ENCODE measurements around the gene TBC1D20.
A peak's percentile ranks its signal among the peaks of the same experiment; 100 is the strongest.

The TBC1D20 gene

GRCh38 chr20:472137-472846, 10.0 kb upstream of the TBC1D20 start:
- Histone ChIP-seq H4K5ac (ENCODE audit: low read length) (no peak overlapping the region), H3K9ac (ENCODE audit: low read length) (no peak overlapping the region), H3K23ac (ENCODE audit: low read length) (no peak overlapping the region), H2BK5ac (ENCODE audit: low read length) (no peak overlapping the region), H3K79me2 (ENCODE audit: control insufficient read depth, insufficient read depth, low read length) (no peaks in the 10 kb centered on the region), H3K4me1 (ENCODE audit: control insufficient read depth, low read depth, low read length) (no peaks in the 10 kb centered on the region), H3K4ac (ENCODE audit: low read depth, low read length) (no peak overlapping the region), H3K18ac (ENCODE audit: low read length) (no peak overlapping the region), H3K79me1 (ENCODE audit: low read length) (no peaks in the 10 kb centered on the region), H3K27ac (ENCODE audit: low read depth, low read length) (no peak overlapping the region), H4K8ac (ENCODE audit: low read depth, low read length) (no peak overlapping the region), H3K27me3 (ENCODE audit: insufficient read depth, low read length, poor library complexity) (no peaks in the 10 kb centered on the region), H3K4me3 (ENCODE audit: low read length) (no peak overlapping the region), H2BK120ac (ENCODE audit: low read depth, low read length) (no peak overlapping the region), H2BK15ac (replicated peaks; ENCODE audit: low read depth) (no peak overlapping the region), H3K4me2 (ENCODE audit: low read length) (no peak overlapping the region), H3K56ac (ENCODE audit: low read length) (no peak overlapping the region), H2AK5ac (ENCODE audit: low read length) (no peak overlapping the region), H3K36me3 (ENCODE audit: control insufficient read depth, insufficient read depth, low read length) (peaks cover 3% of the 10 kb centered on the region)
- peak; percentile 63 for DNase-seq
- no CpG with 5 or more reads among the region's 9 CpGs for WGBS (ENCODE audit: extremely low coverage, insufficient coverage, low lambda C conversion rate)

GRCh38 chr20:469746-470490, 7.6 kb upstream of the TBC1D20 start:
- no peaks in the 10 kb centered on the region for H3K4me1 ChIP-seq (ENCODE audit: control insufficient read depth, low read depth, low read length)
- no peak overlapping the region for H3K9ac ChIP-seq (ENCODE audit: low read length)
- H4K8ac ChIP-seq (ENCODE audit: low read depth, low read length): no peak overlapping the region
- WGBS (ENCODE audit: extremely low coverage, insufficient coverage, low lambda C conversion rate): no CpG with 5 or more reads among the region's 8 CpGs
- H3K36me3 ChIP-seq (ENCODE audit: control insufficient read depth, insufficient read depth, low read length): peaks cover 3% of the 10 kb centered on the region
- H3K56ac ChIP-seq (ENCODE audit: low read length): no peak overlapping the region
- no peak overlapping the region for H2AK5ac ChIP-seq (ENCODE audit: low read length)
- no peak overlapping the region for H3K27ac ChIP-seq (ENCODE audit: low read depth, low read length)
- no peak for DNase-seq
- H3K4ac ChIP-seq (ENCODE audit: low read depth, low read length): no peak overlapping the region
- no peaks in the 10 kb centered on the region for H3K27me3 ChIP-seq (ENCODE audit: insufficient read depth, low read length, poor library complexity)
- H4K5ac ChIP-seq (ENCODE audit: low read length): no peak overlapping the region
- H3K18ac ChIP-seq (ENCODE audit: low read length): no peak overlapping the region
- no peaks in the 10 kb centered on the region for H3K79me1 ChIP-seq (ENCODE audit: low read length)
- H3K23ac ChIP-seq (ENCODE audit: low read length): no peak overlapping the region
- H2BK120ac ChIP-seq (ENCODE audit: low read depth, low read length): no peak overlapping the region
- no peak overlapping the region for H3K4me3 ChIP-seq (ENCODE audit: low read length)
- H3K79me2 ChIP-seq (ENCODE audit: control insufficient read depth, insufficient read depth, low read length): no peaks in the 10 kb centered on the region
- no peak overlapping the region for H2BK5ac ChIP-seq (ENCODE audit: low read length)
- no peak overlapping the region for H2BK15ac ChIP-seq (replicated peaks; ENCODE audit: low read depth)
- no peak overlapping the region for H3K4me2 ChIP-seq (ENCODE audit: low read length)

GRCh38 chr20:467755-468154, 5.4 kb upstream of the TBC1D20 start:
- Histone ChIP-seq H3K4me2 (ENCODE audit: low read length) (no peak overlapping the region), H3K9ac (ENCODE audit: low read length) (no peak overlapping the region), H2BK15ac (replicated peaks; ENCODE audit: low read depth) (no peak overlapping the region), H4K5ac (ENCODE audit: low read length) (no peak overlapping the region), H3K79me2 (ENCODE audit: control insufficient read depth, insufficient read depth, low read length) (no peaks in the 10 kb centered on the region), H3K27ac (ENCODE audit: low read depth, low read length) (no peak overlapping the region), H3K18ac (ENCODE audit: low read length) (no peak overlapping the region), H2BK120ac (ENCODE audit: low read depth, low read length) (no peak overlapping the region), H4K8ac (ENCODE audit: low read depth, low read length) (no peak overlapping the region), H3K27me3 (ENCODE audit: insufficient read depth, low read length, poor library complexity) (no peaks in the 10 kb centered on the region), H3K4me3 (ENCODE audit: low read length) (no peak overlapping the region), H3K23ac (ENCODE audit: low read length) (no peak overlapping the region), H2AK5ac (ENCODE audit: low read length) (no peak overlapping the region), H3K4ac (ENCODE audit: low read depth, low read length) (no peak overlapping the region), H2BK5ac (ENCODE audit: low read length) (no peak overlapping the region), H3K79me1 (ENCODE audit: low read length) (no peaks in the 10 kb centered on the region), H3K36me3 (ENCODE audit: control insufficient read depth, insufficient read depth, low read length) (no peaks in the 10 kb centered on the region), H3K4me1 (ENCODE audit: control insufficient read depth, low read depth, low read length) (peaks cover 2% of the 10 kb centered on the region), H3K56ac (ENCODE audit: low read length) (no peak overlapping the region)
- no CpG with 5 or more reads among the region's 7 CpGs for WGBS (ENCODE audit: extremely low coverage, insufficient coverage, low lambda C conversion rate)
- no peak for DNase-seq

- H3K4me3 ChIP-seq (ENCODE audit: low read length): peak overlapping the region; percentile 70
- peak overlapping the region; percentile 77 for H3K9ac ChIP-seq (ENCODE audit: low read length)
- peak; percentile 60 for DNase-seq
- peaks cover 2% of the 10 kb centered on the region for H3K4me1 ChIP-seq (ENCODE audit: control insufficient read depth, low read depth, low read length)
- H3K36me3 ChIP-seq (ENCODE audit: control insufficient read depth, insufficient read depth, low read length): no peaks in the 10 kb centered on the region
- H3K18ac ChIP-seq (ENCODE audit: low read length): peak overlapping the region; percentile 99
- WGBS (ENCODE audit: extremely low coverage, insufficient coverage, low lambda C conversion rate): no CpG with 5 or more reads among the region's 60 CpGs
- H3K27ac ChIP-seq (ENCODE audit: low read depth, low read length): peak overlapping the region; percentile 80
- H2BK5ac ChIP-seq (ENCODE audit: low read length): no peak overlapping the region
- H3K79me2 ChIP-seq (ENCODE audit: control insufficient read depth, insufficient read depth, low read length): peaks cover 17% of the 10 kb centered on the region
- H3K27me3 ChIP-seq (ENCODE audit: insufficient read depth, low read length, poor library complexity): no peaks in the 10 kb centered on the region
- peak overlapping the region; percentile 85 for H3K56ac ChIP-seq (ENCODE audit: low read length)
- peak overlapping the region; percentile 78 for H3K4me2 ChIP-seq (ENCODE audit: low read length)
- H2BK15ac ChIP-seq (replicated peaks; ENCODE audit: low read depth): no peak overlapping the region
- peak overlapping the region; percentile 75 for H3K4ac ChIP-seq (ENCODE audit: low read depth, low read length)
- H2AK5ac ChIP-seq (ENCODE audit: low read length): no peak overlapping the region
- no peak overlapping the region for H4K5ac ChIP-seq (ENCODE audit: low read length)
- H2BK120ac ChIP-seq (ENCODE audit: low read depth, low read length): no peak overlapping the region
- H3K79me1 ChIP-seq (ENCODE audit: low read length): peaks cover 10% of the 10 kb centered on the region
- peak overlapping the region; percentile 94 for H3K23ac ChIP-seq (ENCODE audit: low read length)
- no peak overlapping the region for H4K8ac ChIP-seq (ENCODE audit: low read depth, low read length)
Observed at GRCh38 chr20:461254-462198, 807 bp downstream of the TBC1D20 start.

- Histone ChIP-seq H3K4me3 (ENCODE audit: low read length) (no peak overlapping the region), H3K23ac (ENCODE audit: low read length) (no peak overlapping the region), H3K27me3 (ENCODE audit: insufficient read depth, low read length, poor library complexity) (no peaks in the 10 kb centered on the region), H3K4me2 (ENCODE audit: low read length) (no peak overlapping the region), H3K79me1 (ENCODE audit: low read length) (peaks cover 10% of the 10 kb centered on the region), H3K36me3 (ENCODE audit: control insufficient read depth, insufficient read depth, low read length) (no peaks in the 10 kb centered on the region), H2BK5ac (ENCODE audit: low read length) (no peak overlapping the region), H3K56ac (ENCODE audit: low read length) (no peak overlapping the region), H3K79me2 (ENCODE audit: control insufficient read depth, insufficient read depth, low read length) (peaks cover 17% of the 10 kb centered on the region), H3K18ac (ENCODE audit: low read length) (no peak overlapping the region), H4K8ac (ENCODE audit: low read depth, low read length) (no peak overlapping the region), H3K27ac (ENCODE audit: low read depth, low read length) (no peak overlapping the region), H2BK120ac (ENCODE audit: low read depth, low read length) (no peak overlapping the region), H3K4ac (ENCODE audit: low read depth, low read length) (no peak overlapping the region), H2AK5ac (ENCODE audit: low read length) (no peak overlapping the region), H3K9ac (ENCODE audit: low read length) (no peak overlapping the region), H2BK15ac (replicated peaks; ENCODE audit: low read depth) (no peak overlapping the region), H3K4me1 (ENCODE audit: control insufficient read depth, low read depth, low read length) (peaks cover 2% of the 10 kb centered on the region), H4K5ac (ENCODE audit: low read length) (no peak overlapping the region)
- no CpG with 5 or more reads among the region's 2 CpGs for WGBS (ENCODE audit: extremely low coverage, insufficient coverage, low lambda C conversion rate)
- DNase-seq: no peak
Observed at GRCh38 chr20:460707-461106, 1.6 kb downstream of the TBC1D20 start.

Measured in mesendoderm (in vitro differentiated cells).